CD4-positive, alpha-beta T cell (primary cell): ENCODE data around the gene UGT1A10. TPM values are rescaled to one million over a fixed set of nuclear protein-coding genes. Genes with fewer than 3 reads are reported as not detected.
"Not testable (repeated sequence)": the region's sequence is repeated elsewhere in the genome, so short reads cannot be mapped to it uniquely, and the experiment has no call there.

ENCODE experiments used
- ATAC-seq: fragments of 200-7000 bp; cut with Tn5 transposase; one replicate; pipeline ENCODE4 v1.10.0; 2022; ENCODE audit warnings: mild to moderate bottlenecking; ENCODE audit not compliant: poor library complexity
- CTCF ChIA-PET: fragments of 350-600 bp; sonication (Branson Sonifier 250); formaldehyde crosslinking; loops from one replicate; lab custom pipeline; 2021; ENCODE audit warnings: antibody characterized with exemption, inconsistent platforms; lab: Charles Lee
- POLR2A ChIA-PET: fragments of 350-600 bp; sonication (Branson Sonifier 250); formaldehyde crosslinking; loops from one replicate; lab custom pipeline; 2021; ENCODE audit warnings: antibody characterized with exemption, inconsistent platforms; lab: Charles Lee
- DNase-seq, 14 experiments: peaks; one replicate each; pipeline ENCODE4 v3.0.0-alpha.2; 2013 to 2020; ENCODE audit warnings: mixed read lengths in 2 of 14
- H3K27ac ChIP-seq, 2 donors: one replicate each; pipeline versions ENCODE4 v1.5.1 to v1.7.0; 2013; ENCODE audit warnings: low read length in 2 of 2, low read depth in 1 of 2, mild to moderate bottlenecking in 1 of 2
- H3K27me3 ChIP-seq, 2 experiments: 1 replicate in 1 of 2; 2 replicates in 1 of 2; pipeline versions ENCODE4 v1.6.1 to v1.7.0; 2013; ENCODE audit warnings: low read length in 2 of 2, control low read depth in 1 of 2, mild to moderate bottlenecking in 1 of 2, moderate library complexity in 1 of 2; ENCODE audit not compliant: insufficient read depth in 2 of 2, control insufficient read depth in 1 of 2
- H3K36me3 ChIP-seq: one replicate; pipeline ENCODE4 v1.6.1; 2013; ENCODE audit warnings: low read length, control low read depth; ENCODE audit not compliant: insufficient read depth
- H3K4me1 ChIP-seq: one replicate; pipeline ENCODE4 v1.6.1; 2013; ENCODE audit warnings: low read length, control low read depth; ENCODE audit not compliant: insufficient read depth
- H3K4me3 ChIP-seq: one replicate; pipeline ENCODE4 v1.5.1; 2013; ENCODE audit warnings: mild to moderate bottlenecking, low read length, moderate library complexity
- H3K9me3 ChIP-seq, 2 experiments: 1 replicate in 1 of 2; 2 replicates in 1 of 2; pipeline versions ENCODE4 v1.6.1 to v1.7.0; 2013; ENCODE audit warnings: low read length in 2 of 2, mild to moderate bottlenecking in 2 of 2, control low read depth in 1 of 2, moderate library complexity in 1 of 2; ENCODE audit not compliant: control insufficient read depth in 1 of 2, insufficient read depth in 1 of 2
- H3K27ac Mint-ChIP-seq: one replicate; pipeline ENCODE4 v1.8.0; 2020; ENCODE audit warnings: mixed read lengths
- H3K27me3 Mint-ChIP-seq: one replicate; pipeline ENCODE4 v1.8.0; 2021; ENCODE audit warnings: mixed read lengths
- H3K36me3 Mint-ChIP-seq: one replicate; pipeline ENCODE4 v1.8.0; 2021; ENCODE audit warnings: low read depth, mixed read lengths
- H3K4me1 Mint-ChIP-seq: one replicate; pipeline ENCODE4 v1.8.0; 2021; ENCODE audit warnings: low read depth, mixed read lengths
- H3K4me3 Mint-ChIP-seq: one replicate; pipeline ENCODE4 v1.8.0; 2020; ENCODE audit warnings: mild to moderate bottlenecking, mixed read lengths
- H3K9me3 Mint-ChIP-seq: one replicate; pipeline ENCODE4 v1.8.0; 2020; ENCODE audit warnings: mixed read lengths
- intact Hi-C, 2 experiments: fragments of 100-400 bp; cut with DNase I in 1 of 2; cut with micrococcal nuclease in 1 of 2; formaldehyde crosslinking; loops; one replicate each; pipeline versions ENCODE4 v1.15.1 to v1.9.0; 2023 to 2025; cut with DNase I, micrococcal nuclease
- total RNA-seq, 174 experiments: library from RNA in 2 of 174; stranded (reverse) in 2 of 174; gene quantifications; one replicate each; pipeline ENCODE4 v1.2.3 and lab custom pipeline; 2021 to 2026
- TF ChIP-seq, protein P1 (sequence below): fragments of 200-600 bp; IDR thresholded peaks from one replicate; pipeline ENCODE4 v1.8.0; 2022; ENCODE audit warnings: antibody characterized with exemption, mild to moderate bottlenecking

Gene UGT1A10
- total RNA-seq, 2 experiments from 2014 or later, result not detected

GRCh38 chr2:233605680-233606079, 30.6 kb upstream of the UGT1A10 start:
- intact Hi-C loops, result no loop called here
- H3K27ac ChIP-seq, result no peak overlapping the region
- no peaks in the 10 kb centered on the region for H3K36me3 ChIP-seq
- Mint-ChIP-seq H3K4me3 (no peak overlapping the region), H3K36me3 (no peaks in the 10 kb centered on the region), H3K4me1 (no peaks in the 10 kb centered on the region), H3K9me3 (peaks cover 5% of the 10 kb centered on the region), H3K27me3 (peaks cover 22% of the 10 kb centered on the region), H3K27ac (no peak overlapping the region)
- TF ChIP-seq, protein P1, sequence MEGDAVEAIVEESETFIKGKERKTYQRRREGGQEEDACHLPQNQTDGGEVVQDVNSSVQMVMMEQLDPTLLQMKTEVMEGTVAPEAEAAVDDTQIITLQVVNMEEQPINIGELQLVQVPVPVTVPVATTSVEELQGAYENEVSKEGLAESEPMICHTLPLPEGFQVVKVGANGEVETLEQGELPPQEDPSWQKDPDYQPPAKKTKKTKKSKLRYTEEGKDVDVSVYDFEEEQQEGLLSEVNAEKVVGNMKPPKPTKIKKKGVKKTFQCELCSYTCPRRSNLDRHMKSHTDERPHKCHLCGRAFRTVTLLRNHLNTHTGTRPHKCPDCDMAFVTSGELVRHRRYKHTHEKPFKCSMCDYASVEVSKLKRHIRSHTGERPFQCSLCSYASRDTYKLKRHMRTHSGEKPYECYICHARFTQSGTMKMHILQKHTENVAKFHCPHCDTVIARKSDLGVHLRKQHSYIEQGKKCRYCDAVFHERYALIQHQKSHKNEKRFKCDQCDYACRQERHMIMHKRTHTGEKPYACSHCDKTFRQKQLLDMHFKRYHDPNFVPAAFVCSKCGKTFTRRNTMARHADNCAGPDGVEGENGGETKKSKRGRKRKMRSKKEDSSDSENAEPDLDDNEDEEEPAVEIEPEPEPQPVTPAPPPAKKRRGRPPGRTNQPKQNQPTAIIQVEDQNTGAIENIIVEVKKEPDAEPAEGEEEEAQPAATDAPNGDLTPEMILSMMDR, result no peak
- ATAC-seq (no peak), DNase-seq (no peak)
- no peaks in the 10 kb centered on the region for H3K27me3 ChIP-seq
- H3K4me1 ChIP-seq, result no peaks in the 10 kb centered on the region
- ChIA-PET CTCF (no interaction called here), POLR2A (no interaction called here)
- no peaks in the 10 kb centered on the region for H3K9me3 ChIP-seq
- no peak overlapping the region for H3K4me3 ChIP-seq

DNA sequence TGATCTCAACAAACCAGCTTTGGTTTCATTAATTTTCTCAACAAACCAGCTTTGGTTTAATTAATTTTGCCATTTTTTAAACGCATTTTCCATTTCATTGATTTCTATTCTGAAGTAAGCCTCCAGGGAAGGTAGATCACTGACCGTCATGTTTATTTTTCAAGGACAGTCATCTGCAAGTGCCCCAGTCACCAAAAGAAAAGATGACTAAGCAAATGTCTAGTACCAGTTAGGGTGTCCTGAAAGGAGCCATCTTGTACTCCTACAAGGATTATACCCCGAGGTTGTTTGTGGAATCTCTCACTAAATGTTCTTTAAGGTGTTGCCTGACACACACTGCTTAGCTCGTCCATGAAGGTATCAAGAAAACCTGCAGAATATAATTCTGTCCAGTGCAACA, 25.0 kb upstream of the UGT1A10 start:
- ChIA-PET POLR2A (no interaction called here), CTCF (no interaction called here)
- intact Hi-C loops, result no loop called here
- TF ChIP-seq, protein P1, result no peak
- H3K27ac Mint-ChIP-seq, result no peak overlapping the region
- no peaks in the 10 kb centered on the region for H3K4me1 ChIP-seq
- ATAC-seq, result no peak
- H3K27me3 ChIP-seq, result no peaks in the 10 kb centered on the region
- peaks cover 0 to 7% of the 10 kb centered on the region in 2 experiments for H3K9me3 ChIP-seq
- no peak for DNase-seq
- H3K4me3 Mint-ChIP-seq, result no peak overlapping the region
- H3K36me3 Mint-ChIP-seq, result no peaks in the 10 kb centered on the region
- H3K27ac ChIP-seq, result no peak overlapping the region
- peaks cover 31% of the 10 kb centered on the region for H3K27me3 Mint-ChIP-seq
- H3K4me1 Mint-ChIP-seq, result no peaks in the 10 kb centered on the region
- no peaks in the 10 kb centered on the region for H3K36me3 ChIP-seq
- H3K4me3 ChIP-seq, result no peak overlapping the region
- H3K9me3 Mint-ChIP-seq, result peaks cover 5% of the 10 kb centered on the region

DNA sequence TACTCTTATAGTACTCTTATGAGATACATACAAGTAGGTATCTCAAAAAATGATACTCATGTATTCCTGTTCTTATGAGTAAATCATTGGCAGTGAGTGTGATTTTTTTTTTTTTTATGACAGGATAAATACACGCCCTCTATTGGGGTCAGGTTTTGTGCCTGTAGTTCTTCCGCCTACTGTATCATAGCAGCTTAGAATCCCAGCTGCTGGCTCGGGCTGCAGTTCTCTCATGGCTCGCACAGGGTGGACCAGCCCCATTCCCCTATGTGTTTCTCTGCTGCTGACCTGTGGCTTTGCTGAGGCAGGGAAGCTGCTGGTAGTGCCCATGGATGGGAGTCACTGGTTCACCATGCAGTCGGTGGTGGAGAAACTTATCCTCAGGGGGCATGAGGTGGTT, 18.8 kb upstream of the UGT1A10 start, which contains the start of gene UGT1A8:
Gene UGT1A8 (plus strand): TSS at position 158 of the 400 bp plus-strand sequence. CDS start 75 bp downstream, at position 233.
- DNase-seq, POLR2A ChIA-PET, H3K27ac Mint-ChIP-seq, H3K4me3 Mint-ChIP-seq, H3K27ac ChIP-seq, CTCF ChIA-PET, H3K36me3 Mint-ChIP-seq, H3K4me1 Mint-ChIP-seq, H3K36me3 ChIP-seq, intact Hi-C loops, H3K9me3 ChIP-seq, ATAC-seq, H3K4me1 ChIP-seq, H3K9me3 Mint-ChIP-seq, H3K4me3 ChIP-seq, H3K27me3 ChIP-seq: not testable (repeated sequence)
- peaks cover 68% of the 10 kb centered on the region for H3K27me3 Mint-ChIP-seq

DNA sequence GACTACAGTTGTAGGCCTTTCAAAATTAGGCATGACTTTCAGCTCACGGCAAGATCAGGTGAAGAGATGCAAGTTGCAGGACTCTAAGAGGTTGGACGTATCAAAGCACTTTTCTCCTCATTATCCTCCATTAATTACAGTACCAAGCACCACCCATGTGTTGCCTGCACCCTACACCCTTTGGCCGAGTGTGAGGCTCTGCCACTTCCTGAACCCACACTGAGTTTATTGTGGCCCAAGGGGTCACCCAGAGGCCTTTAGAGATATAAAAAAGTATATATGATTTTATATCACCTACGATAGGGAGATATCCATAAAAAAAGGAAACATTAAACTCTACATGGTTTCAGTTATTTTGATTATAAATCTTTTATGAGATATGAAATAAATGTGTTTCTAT, 16.0 kb upstream of the UGT1A10 start:
- TF ChIP-seq, protein P1, result no peak
- H3K4me1 Mint-ChIP-seq, result no peaks in the 10 kb centered on the region
- no peaks in the 10 kb centered on the region for H3K36me3 Mint-ChIP-seq

DNA sequence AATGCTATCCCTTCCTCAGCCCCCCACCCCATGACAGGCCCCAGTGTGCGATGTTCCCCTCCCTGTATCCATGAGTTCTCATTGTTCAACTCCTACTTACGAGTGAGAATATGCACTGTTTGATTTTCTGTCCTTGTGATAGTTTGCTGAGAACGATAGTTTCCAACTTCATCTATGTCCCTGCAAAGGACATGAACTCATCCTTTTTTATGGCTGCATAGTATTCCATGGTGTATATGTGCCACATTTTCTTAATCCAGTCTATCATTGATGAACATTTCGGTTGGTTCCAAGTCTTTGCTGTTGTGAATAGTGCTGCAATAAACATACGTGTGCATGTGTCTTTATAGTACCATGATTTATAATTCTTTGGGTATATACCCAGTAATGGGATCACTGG, 14.4 kb upstream of the UGT1A10 start:
- H3K36me3 Mint-ChIP-seq, intact Hi-C loops, POLR2A ChIA-PET, H3K4me3 ChIP-seq, ATAC-seq, H3K27me3 ChIP-seq, H3K27ac Mint-ChIP-seq, H3K4me3 Mint-ChIP-seq, H3K36me3 ChIP-seq, H3K9me3 ChIP-seq, H3K9me3 Mint-ChIP-seq, DNase-seq, H3K4me1 Mint-ChIP-seq, CTCF ChIA-PET, H3K4me1 ChIP-seq, H3K27ac ChIP-seq: not testable (repeated sequence)
- peaks cover 64% of the 10 kb centered on the region for H3K27me3 Mint-ChIP-seq

More for the DNA sequence above, 16.0 kb upstream of the UGT1A10 start:
- Histone ChIP-seq H3K4me3 (no peak overlapping the region), H3K27me3 (peaks cover 5 to 10% of the 10 kb centered on the region in 2 experiments), H3K4me1 (no peaks in the 10 kb centered on the region), H3K27ac (no peak overlapping the region), H3K9me3 (no peaks in the 10 kb centered on the region), H3K36me3 (no peaks in the 10 kb centered on the region)
- no peak overlapping the region for H3K27ac Mint-ChIP-seq
- DNase-seq, result no peak
- ChIA-PET CTCF (no interaction called here), POLR2A (no interaction called here)
- no peak for ATAC-seq
- peaks cover 2% of the 10 kb centered on the region for H3K9me3 Mint-ChIP-seq
- no peak overlapping the region for H3K4me3 Mint-ChIP-seq
- intact Hi-C loops, result no loop called here
- H3K27me3 Mint-ChIP-seq, result peaks cover 64% of the 10 kb centered on the region
